ENCODE measurements around the gene AK5.

The AK5 gene

DNA sequence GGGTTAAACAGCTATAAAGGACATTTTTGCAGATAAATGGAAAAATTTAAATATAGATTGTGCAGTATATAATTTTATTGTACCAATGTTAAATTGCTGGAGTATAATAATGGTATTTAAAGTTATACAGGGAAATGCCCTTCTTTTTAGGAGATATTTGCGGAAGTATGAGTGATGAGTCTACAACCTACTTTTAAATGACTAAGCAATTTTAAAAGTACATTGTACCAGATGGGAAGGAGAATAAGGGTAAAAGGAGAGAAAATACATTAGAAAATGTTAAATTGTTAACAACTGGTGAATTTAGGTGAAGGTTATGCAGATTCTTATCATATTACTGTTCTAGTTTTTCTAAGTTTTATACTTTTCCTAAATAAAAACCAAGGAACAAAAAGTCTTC lies 308.8 kb downstream of the AK5 start:
- DNase-seq (ENCODE audit: low read depth): no peak

DNA sequence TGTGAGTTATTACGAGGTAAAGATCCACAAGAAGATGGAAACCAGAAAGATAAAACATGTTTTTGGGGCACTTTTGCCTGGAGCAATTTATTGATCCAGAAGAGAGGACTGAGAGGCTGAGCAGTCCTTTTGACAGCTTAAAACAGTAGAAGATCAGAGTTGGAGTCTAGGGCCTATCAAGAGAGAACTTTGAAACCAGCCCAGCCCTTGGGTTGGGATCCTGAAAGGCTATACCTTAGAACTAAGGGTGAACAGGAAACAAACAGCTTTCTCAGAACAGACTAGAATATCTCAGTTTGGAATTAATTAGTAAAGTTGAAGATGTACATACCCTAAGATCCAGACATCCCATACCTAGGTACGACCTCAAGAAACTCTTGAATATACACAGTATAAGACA lies 311.1 kb downstream of the AK5 start:
- no peak for DNase-seq (ENCODE audit: low read depth)

- no peak for DNase-seq (ENCODE audit: low read depth)
These were observed 312.7 kb downstream of the AK5 start for GRCh38 chr1:77594366-77595112.

DNA sequence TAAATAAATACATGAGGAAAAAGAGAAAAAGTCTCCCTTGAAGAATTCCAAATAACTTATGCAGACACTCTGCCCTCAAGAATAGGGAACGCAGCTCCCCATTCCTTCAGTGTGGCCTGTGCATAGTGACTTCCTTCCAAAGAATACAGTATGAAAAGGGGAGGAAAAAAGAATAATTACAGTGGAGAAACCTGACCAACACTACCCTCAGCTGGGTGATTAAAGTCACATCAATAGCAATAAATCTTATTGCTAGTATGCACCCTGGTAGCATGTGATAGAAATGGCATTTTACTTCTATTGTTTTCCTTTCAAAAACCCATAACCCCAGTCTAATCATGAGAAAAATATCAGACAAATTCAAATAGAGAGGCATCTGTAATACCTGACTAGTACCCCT lies 315.5 kb downstream of the AK5 start:
- no peak for DNase-seq (ENCODE audit: low read depth)

GRCh38 chr1:77605246-77606026 lies 323.6 kb downstream of the AK5 start:
- no peak for DNase-seq (ENCODE audit: low read depth)

GRCh38 chr1:77608893-77609292 lies 327.1 kb downstream of the AK5 start:
- DNase-seq (ENCODE audit: low read depth): no peak

All from stimulated activated CD8-positive, alpha-beta memory T cell treated with anti-CD3 and anti-CD28 coated beads, Interleukin-12 subunit alpha, Interleukin-12 subunit beta, amount 100 ng/mL, for 4 hours (primary cell).